ENCODE data around the gene JAML. TPM values are rescaled to one million over a fixed set of nuclear protein-coding genes. Genes with fewer than 3 reads are reported as not detected.

Gene JAML
- total RNA-seq, 1 donor from 2014 or later = not detected

- no peak overlapping the region for H3K4me3 ChIP-seq
- DNase-seq (ENCODE audit: low spot score in 2 of 2) = no peak
- intact Hi-C loops (cut with DNase I) = no loop called here
- TF ChIP-seq, protein P1, sequence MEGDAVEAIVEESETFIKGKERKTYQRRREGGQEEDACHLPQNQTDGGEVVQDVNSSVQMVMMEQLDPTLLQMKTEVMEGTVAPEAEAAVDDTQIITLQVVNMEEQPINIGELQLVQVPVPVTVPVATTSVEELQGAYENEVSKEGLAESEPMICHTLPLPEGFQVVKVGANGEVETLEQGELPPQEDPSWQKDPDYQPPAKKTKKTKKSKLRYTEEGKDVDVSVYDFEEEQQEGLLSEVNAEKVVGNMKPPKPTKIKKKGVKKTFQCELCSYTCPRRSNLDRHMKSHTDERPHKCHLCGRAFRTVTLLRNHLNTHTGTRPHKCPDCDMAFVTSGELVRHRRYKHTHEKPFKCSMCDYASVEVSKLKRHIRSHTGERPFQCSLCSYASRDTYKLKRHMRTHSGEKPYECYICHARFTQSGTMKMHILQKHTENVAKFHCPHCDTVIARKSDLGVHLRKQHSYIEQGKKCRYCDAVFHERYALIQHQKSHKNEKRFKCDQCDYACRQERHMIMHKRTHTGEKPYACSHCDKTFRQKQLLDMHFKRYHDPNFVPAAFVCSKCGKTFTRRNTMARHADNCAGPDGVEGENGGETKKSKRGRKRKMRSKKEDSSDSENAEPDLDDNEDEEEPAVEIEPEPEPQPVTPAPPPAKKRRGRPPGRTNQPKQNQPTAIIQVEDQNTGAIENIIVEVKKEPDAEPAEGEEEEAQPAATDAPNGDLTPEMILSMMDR (IDR thresholded peaks at IDR 0.05) = no peak
- no peaks in the 10 kb centered on the region for H3K9me3 ChIP-seq
- H3K27me3 ChIP-seq = no peaks in the 10 kb centered on the region
- no peaks in the 10 kb centered on the region for H3K36me3 ChIP-seq
- no peak overlapping the region for H3K27ac ChIP-seq
- peaks cover 3 to 8% of the 10 kb centered on the region in 2 donors for H3K4me1 ChIP-seq
Measured at GRCh38 chr11:118153976-118154375, 70.8 kb downstream of the JAML start.

GRCh38 chr11:118153516-118153915, 71.3 kb downstream of the JAML start:
- peak overlapping the region; percentile 52 to 64 for H3K4me3 ChIP-seq
- H3K27ac ChIP-seq = no peak overlapping the region
- no peaks in the 10 kb centered on the region for H3K36me3 ChIP-seq
- no peaks in the 10 kb centered on the region for H3K27me3 ChIP-seq
- H3K4me1 ChIP-seq = peaks cover 3 to 8% of the 10 kb centered on the region in 2 donors
- TF ChIP-seq, protein P1 (IDR thresholded peaks at IDR 0.05) = no peak
- no peak for DNase-seq (ENCODE audit: low spot score in 2 of 2)
- intact Hi-C loops (cut with DNase I) = no loop called here
- no peaks in the 10 kb centered on the region for H3K9me3 ChIP-seq

GRCh38 chr11:118152552-118153471, 72.0 kb downstream of the JAML start, which contains the start of gene SCN4B:
Gene SCN4B (minus strand): TSS chr11:118152823. CDS start chr11:118152673, 150 bp downstream.
- Histone ChIP-seq H3K4me3 (peak within 1 kb of the TSS; percentile 52 to 64), H3K27me3 (no peaks in the 10 kb centered on the region), H3K9me3 (no peaks in the 10 kb centered on the region), H3K27ac (no peak within 1 kb of the TSS), H3K4me1 (peaks cover 3 to 8% of the 10 kb centered on the region in 2 donors), H3K36me3 (no peaks in the 10 kb centered on the region)
- intact Hi-C loops (cut with DNase I) = no loop called here
- TF ChIP-seq, protein P1 (IDR thresholded peaks at IDR 0.05) = no peak
- DNase-seq (ENCODE audit: low spot score in 2 of 2) = no peak

GRCh38 chr11:118152020-118152551, 72.7 kb downstream of the JAML start:
- no peak for DNase-seq (ENCODE audit: low spot score in 2 of 2)
- intact Hi-C loops (cut with DNase I) = no loop called here
- H3K9me3 ChIP-seq = no peaks in the 10 kb centered on the region
- no peaks in the 10 kb centered on the region for H3K27me3 ChIP-seq
- H3K27ac ChIP-seq = no peak overlapping the region
- H3K36me3 ChIP-seq = no peaks in the 10 kb centered on the region
- TF ChIP-seq, protein P1 (IDR thresholded peaks at IDR 0.05) = no peak
- peaks cover 3 to 8% of the 10 kb centered on the region in 2 donors for H3K4me1 ChIP-seq
- H3K4me3 ChIP-seq = peak overlapping the region; percentile 52 to 64

DNA sequence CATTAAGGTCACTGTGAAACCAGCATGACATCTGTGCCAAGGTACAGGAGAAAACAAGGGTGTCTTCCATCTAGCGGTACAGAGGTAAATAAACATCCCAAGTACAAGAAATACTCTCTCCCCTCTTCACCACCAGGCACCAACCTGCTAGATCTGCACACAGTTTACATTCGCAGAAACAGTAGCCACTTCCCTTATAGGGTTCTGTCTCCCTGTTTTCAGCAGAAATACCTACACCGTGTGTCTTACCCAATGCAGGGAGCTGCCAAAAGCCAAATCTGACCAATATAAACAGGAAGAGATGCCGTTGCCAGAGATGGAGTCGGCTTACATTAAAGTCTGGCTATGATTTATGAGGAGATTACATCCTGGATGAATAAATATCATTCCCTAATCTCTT, 73.4 kb downstream of the JAML start:
- H3K36me3 ChIP-seq = no peaks in the 10 kb centered on the region
- no peaks in the 10 kb centered on the region for H3K27me3 ChIP-seq
- H3K4me3 ChIP-seq = no peak overlapping the region
- no peak overlapping the region for H3K27ac ChIP-seq
- H3K9me3 ChIP-seq = no peaks in the 10 kb centered on the region
- H3K4me1 ChIP-seq = peaks cover 3 to 8% of the 10 kb centered on the region in 2 donors
- TF ChIP-seq, protein P1 (IDR thresholded peaks at IDR 0.05) = no peak
- intact Hi-C loops (cut with DNase I) = no loop called here
- DNase-seq (ENCODE audit: low spot score in 2 of 2) = no peak

Measured in ascending aorta (tissue), 2 donors.